HL-60 (cell line): ENCODE results near the gene GTPBP4.

Experiments used
- DNase-seq, 2 experiments: peaks; one replicate each; pipeline ENCODE4 v3.0.0-alpha.2; 2010 to 2020; ENCODE audit warnings: low read depth in 1 of 2, low spot score in 1 of 2
- H3K27ac ChIP-seq: fragments of 250-450 bp; sonication (Bioruptor Pico); replicated peaks from 2 replicates; pipeline ENCODE4 v1.5.1; 2020; ENCODE audit warnings: mild to moderate bottlenecking, moderate library complexity
- H3K27me3 ChIP-seq: fragments of 250-450 bp; sonication (Bioruptor Pico); 2 replicates; pipeline ENCODE4 v1.5.1; 2021; ENCODE audit warnings: mild to moderate bottlenecking, moderate library complexity; ENCODE audit not compliant: insufficient read depth, poor library complexity, severe bottlenecking
- H3K4me3 ChIP-seq: replicated peaks from 2 replicates; pipeline ENCODE4 v1.5.1; 2011; ENCODE audit warnings: mild to moderate bottlenecking, control low read depth, low read length; ENCODE audit not compliant: insufficient read depth
- CTCF ChIP-seq: IDR thresholded peaks from one replicate; pipeline ENCODE4 v1.5.1; 2011; ENCODE audit warnings: low read length, control low read depth, inconsistent platforms; ENCODE audit not compliant: insufficient read depth
- GABPA ChIP-seq: IDR thresholded peaks from 2 replicates; pipeline ENCODE4 v1.6.1; 2012; ENCODE audit warnings: low read depth
- POLR2AphosphoS5 ChIP-seq: IDR thresholded peaks from 2 replicates; pipeline ENCODE4 v1.6.1; 2012; ENCODE audit warnings: low read depth
- REST ChIP-seq: IDR thresholded peaks from 2 replicates; pipeline ENCODE4 v1.6.1; 2012; ENCODE audit warnings: low read depth; ENCODE audit not compliant: insufficient replicate concordance
- SPI1 ChIP-seq: IDR thresholded peaks from 2 replicates; pipeline ENCODE4 v1.6.1; 2012; ENCODE audit warnings: low read depth, mild to moderate bottlenecking, borderline replicate concordance

Gene GTPBP4

GRCh38 chr10:964321-964987 lies 23.8 kb upstream of the GTPBP4 start:
- no peak for DNase-seq
- no peak for TF ChIP-seq CTCF
- no peak for TF ChIP-seq REST
- TF ChIP-seq SPI1 = no peak
- no peak for TF ChIP-seq GABPA
- TF ChIP-seq POLR2AphosphoS5 = no peak
- Histone ChIP-seq H3K27me3 (no peaks in the 10 kb centered on the region), H3K4me3 (no peak overlapping the region), H3K27ac (no peak overlapping the region)

GRCh38 chr10:964988-965417 lies 23.2 kb upstream of the GTPBP4 start:
- H3K4me3 ChIP-seq = no peak overlapping the region
- H3K27me3 ChIP-seq = no peaks in the 10 kb centered on the region
- DNase-seq = no peak
- no peak overlapping the region for H3K27ac ChIP-seq
- TF ChIP-seq GABPA (no peak), SPI1 (no peak), POLR2AphosphoS5 (no peak), CTCF (no peak), REST (no peak)

- TF ChIP-seq CTCF (no peak), REST (no peak), POLR2AphosphoS5 (no peak), SPI1 (no peak), GABPA (no peak)
- H3K4me3 ChIP-seq = no peak overlapping the region
- no peaks in the 10 kb centered on the region for H3K27me3 ChIP-seq
- DNase-seq = no peak
- no peak overlapping the region for H3K27ac ChIP-seq
Observed at GRCh38 chr10:966466-967235, 21.6 kb upstream of the GTPBP4 start.
